Measurements from ENCODE around the gene DHDH. TPM values are rescaled to one million over a fixed set of nuclear protein-coding genes. Genes with fewer than 3 reads are reported as not detected.

Gene DHDH
- polyA plus RNA-seq, 3 donors = 4.6 to 7.4 (median 5.9) TPM

DNA sequence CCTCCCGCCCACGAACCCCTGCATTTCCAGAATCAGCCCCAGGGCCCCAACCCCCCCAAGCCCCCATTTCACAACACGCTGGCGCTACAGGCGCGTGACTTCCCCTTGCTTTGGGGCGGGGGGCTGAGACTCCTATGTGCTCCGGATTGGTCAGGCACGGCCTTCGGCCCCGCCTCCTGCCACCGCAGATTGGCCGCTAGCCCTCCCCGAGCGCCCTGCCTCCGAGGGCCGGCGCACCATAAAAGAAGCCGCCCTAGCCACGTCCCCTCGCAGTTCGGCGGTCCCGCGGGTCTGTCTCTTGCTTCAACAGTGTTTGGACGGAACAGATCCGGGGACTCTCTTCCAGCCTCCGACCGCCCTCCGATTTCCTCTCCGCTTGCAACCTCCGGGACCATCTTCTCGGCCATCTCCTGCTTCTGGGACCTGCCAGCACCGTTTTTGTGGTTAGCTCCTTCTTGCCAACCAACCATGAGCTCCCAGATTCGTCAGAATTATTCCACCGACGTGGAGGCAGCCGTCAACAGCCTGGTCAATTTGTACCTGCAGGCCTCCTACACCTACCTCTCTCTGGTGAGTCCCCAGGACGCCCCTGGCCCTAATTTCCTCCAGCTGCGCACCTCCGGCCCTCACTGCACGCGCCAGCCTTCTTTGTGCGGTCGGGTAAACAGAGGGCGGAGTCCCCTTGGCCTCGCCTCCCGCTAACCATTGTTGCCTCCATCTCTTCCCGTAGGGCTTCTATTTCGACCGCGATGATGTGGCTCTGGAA lies 31.7 kb downstream of the DHDH start, which contains the start of gene FTL:
Gene FTL, plus strand, starts transcription at position 270 of the 766 bp plus-strand sequence. Its CDS starts 199 bp downstream, at position 469.
- peak; percentile 80 to 91 (median 86) for DNase-seq (ENCODE audit: low read depth in 3 of 3, low spot score in 2 of 3)

DNA sequence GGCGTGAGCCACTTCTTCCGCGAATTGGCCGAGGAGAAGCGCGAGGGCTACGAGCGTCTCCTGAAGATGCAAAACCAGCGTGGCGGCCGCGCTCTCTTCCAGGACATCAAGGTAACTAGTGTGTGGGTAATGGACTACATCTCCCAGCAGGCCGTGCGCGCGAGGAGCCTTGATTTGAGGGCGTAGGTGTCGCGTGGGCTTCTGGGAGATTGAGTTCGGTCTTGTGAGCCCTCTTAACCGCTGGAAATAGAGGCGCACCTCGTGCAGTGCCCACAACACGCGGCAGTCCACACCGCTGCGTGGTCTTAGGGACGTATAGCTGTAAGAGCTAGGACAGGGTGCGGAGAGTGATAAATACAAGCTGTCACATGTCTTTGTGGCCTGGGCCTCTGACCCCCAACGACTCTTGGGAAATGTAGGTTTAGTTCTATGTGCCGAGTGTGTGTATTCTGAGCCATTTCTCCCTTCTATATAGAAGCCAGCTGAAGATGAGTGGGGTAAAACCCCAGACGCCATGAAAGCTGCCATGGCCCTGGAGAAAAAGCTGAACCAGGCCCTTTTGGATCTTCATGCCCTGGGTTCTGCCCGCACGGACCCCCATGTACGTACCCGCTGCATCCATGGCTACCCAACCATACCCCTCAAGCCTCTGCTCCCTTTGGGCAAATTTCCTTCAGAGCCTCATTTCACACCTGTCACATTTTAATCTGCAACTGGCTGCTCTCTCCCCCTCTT lies 32.5 kb downstream of the DHDH start:
- peak in 2 of 3 donors; percentile 75 to 79 for DNase-seq (ENCODE audit: low read depth in 3 of 3, low spot score in 2 of 3)

DNA sequence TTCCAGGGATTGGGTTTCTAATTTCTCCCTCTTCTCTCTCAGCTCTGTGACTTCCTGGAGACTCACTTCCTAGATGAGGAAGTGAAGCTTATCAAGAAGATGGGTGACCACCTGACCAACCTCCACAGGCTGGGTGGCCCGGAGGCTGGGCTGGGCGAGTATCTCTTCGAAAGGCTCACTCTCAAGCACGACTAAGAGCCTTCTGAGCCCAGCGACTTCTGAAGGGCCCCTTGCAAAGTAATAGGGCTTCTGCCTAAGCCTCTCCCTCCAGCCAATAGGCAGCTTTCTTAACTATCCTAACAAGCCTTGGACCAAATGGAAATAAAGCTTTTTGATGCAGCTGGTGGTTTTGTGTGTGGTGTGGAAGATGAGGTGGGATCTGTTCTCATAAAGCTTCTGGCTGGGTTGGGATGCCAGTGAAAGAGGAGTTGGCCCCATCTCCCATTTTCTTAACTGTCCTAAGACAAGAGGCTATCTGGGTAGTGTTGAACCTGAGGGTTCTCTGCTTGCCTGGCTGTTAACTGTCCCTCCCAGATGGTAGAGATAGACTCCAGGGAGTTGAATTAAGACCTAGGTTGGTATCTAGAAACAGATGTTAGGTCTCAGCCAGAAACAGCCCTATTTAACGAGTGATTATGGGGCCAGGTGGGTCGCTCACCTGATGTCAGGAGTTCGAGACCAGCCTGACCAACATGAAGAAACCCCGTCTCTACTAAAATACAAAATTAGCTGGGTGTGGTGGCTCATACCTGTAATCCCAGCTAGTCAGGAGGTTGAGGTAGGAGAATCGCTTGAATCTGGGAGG lies 33.2 kb downstream of the DHDH start:
- DNase-seq (ENCODE audit: low read depth in 3 of 3, low spot score in 2 of 3) = no peak

DNA sequence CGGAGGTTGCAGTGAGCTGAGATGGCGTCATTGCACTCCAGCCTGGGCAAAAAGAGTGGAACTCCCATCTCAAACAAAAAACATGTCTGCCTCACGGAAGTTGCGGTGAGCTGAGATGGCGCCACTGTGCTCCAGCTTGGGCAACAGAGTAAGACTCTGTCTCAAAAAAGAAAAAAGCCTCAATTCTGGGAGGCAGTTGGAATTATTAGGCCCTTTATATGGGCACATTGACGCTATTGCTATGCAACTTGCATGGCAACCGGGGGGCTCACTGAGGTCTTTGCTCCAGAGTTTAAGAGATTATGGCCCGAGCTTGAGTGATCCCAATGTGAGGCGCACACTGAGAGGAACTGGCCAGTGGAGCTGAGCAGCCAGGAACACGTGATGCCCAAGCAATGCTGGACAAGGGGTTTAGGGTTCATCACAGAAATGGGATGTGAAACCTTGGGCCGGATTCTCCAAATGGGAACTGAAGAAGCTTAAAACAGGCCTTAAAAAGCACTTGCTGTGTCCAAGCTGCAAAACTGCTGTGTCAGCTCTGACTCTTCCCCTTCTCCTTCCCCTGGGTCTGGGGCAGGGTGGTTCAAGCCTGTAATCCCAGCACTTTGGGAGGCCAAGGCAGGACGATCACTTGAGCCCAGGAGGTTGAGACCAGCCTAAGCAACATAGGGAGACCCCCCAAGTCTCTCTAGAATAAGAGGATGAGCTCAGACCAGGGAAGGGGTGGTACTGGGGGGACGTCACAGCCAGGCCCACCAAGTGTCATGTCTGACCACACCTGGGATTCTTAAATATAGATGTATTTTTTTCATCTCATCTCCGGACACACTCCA lies 34.1 kb downstream of the DHDH start:
- DNase-seq (ENCODE audit: low read depth in 3 of 3, low spot score in 2 of 3) = no peak

DNA sequence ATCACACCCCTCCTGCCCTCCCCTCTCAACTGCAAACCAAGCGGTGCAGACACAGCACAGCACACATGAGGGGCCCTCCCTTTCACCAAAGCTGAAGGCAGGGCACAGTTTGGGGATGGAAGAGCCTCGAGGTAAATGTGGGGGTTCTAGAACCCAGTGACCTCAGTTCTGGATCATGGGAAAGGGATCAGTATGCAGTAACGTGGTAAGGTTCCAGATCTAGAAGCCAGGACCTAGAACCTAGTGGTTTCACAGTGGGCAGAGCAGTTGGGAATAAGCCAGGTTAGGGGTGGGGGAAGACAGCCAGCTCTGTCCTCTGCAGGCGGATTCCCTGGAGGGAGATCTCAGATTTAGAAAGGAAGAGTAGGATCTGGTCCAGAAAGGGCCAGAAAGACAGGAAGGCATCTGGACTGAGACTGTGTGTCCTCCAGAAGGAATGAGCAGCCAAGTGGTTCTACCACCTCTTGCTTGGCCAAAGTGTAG lies 34.7 kb downstream of the DHDH start:
- DNase-seq (ENCODE audit: low read depth in 3 of 3, low spot score in 2 of 3) = no peak

DNA sequence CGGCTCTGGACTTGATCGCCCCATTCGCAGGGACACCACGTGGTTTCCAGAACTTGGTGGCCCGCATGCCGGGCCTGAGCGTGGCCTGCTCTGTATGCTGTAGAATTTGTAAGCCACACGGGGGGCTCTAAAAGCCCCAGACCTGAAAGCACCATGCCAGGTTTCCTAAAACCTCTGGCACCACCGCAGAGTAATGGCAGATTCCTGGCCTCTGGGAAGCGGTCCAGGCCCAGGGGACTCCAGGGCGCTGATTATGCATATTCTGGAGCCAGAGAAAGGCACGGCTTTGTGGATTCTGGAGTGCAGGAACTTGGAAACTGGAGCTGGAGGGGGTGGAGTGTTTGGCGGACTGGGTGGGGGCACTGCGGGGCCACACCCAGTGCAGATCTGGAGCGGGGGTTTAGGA lies 35.3 kb downstream of the DHDH start:
- DNase-seq (ENCODE audit: low read depth in 3 of 3, low spot score in 2 of 3) = no peak

DNA sequence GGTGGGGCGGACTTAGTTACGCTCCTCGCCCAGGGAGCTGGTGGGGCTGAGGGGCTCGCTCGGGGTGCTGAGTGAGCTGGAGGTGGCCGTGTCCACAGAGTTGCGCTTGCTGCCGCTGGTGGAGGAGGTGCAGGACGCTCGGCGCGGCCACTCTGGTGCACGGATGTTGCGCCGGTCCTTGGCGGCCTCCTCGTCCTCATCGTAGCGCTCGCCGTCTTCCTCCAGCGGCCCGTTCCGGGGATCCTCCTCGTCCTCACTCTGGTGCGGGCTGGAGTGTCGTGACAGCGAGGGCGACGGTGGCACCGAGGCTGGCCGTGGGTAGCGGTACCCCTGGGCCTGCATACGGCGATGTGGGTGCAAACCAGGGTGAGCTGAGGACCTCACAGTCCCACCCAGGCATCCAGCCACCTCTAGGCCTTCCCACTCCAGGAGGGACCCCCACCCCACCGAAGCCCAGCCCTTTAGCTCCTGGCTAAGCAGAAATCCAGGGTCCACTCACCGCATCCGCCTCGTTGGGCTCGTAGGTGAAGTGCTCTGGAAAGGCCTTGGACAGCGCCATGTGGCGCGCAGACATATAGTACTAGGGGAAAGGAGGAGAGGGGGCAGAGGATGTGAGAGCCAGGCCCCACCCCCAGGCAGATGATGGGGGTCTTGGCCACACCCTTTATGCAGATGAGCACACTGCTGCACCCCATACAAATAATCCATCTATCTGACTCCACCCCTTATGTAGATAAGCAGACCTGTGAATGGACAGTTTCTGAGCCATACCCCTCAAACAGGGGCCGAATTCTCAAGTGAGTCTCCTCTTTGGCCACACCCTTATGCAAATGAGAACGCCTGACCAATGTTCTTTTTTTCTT lies 36.0 kb downstream of the DHDH start:
- DNase-seq (ENCODE audit: low read depth in 3 of 3, low spot score in 2 of 3) = no peak

DNA sequence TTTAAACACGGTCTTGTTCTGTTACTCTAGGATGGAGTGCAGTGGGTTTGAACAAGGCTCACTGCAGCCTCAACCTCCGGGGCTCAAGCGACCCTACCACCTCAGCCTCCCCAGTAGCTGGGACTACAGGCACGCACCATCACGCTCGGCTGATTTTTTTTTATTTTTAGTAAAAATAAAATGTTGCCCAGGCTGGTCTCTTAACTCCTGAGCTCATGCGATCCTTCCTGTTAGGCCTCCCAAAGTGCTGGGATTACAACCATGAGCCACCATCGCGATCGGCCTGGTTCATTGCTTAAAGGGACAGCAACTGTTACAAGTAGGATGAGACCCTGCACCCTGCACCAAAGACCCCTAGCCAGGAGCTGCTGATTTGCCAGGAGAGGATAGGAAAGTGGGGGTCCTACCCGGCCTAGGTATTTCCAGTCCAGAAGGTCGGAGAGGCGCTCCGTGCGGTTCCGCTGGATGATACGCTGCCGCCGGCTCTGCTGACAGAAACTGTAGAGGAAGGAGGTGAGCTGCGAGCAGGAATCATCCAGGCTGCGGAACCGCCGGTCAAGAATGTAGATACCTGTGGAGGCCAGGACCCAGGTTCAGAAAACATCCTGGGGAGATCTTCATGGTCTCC lies 36.8 kb downstream of the DHDH start:
- DNase-seq (ENCODE audit: low read depth in 3 of 3, low spot score in 2 of 3) = no peak

DNA sequence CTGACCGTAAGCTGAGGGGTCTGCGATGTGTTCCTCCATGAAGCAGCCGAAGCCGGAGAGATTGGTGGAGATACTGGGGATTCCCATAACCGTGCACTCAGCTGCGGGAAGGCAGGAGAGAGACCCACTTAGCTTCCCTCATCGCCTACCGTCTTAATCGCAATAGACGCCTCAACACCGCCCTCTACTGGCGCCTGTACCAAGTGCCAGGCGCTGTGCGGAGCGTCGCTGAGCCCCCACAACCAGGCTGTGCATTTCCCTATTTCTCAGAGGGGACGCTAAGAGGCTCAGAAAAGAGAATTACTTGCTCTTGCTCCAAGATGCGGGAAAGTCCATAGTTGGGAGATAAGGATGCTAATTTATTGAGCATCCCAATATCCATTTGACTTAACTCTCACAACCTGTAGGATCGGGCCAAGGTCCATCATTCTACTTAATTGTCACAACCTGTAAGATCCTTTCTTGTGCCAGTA lies 37.5 kb downstream of the DHDH start:
- DNase-seq (ENCODE audit: low read depth in 3 of 3, low spot score in 2 of 3) = no peak

DNA sequence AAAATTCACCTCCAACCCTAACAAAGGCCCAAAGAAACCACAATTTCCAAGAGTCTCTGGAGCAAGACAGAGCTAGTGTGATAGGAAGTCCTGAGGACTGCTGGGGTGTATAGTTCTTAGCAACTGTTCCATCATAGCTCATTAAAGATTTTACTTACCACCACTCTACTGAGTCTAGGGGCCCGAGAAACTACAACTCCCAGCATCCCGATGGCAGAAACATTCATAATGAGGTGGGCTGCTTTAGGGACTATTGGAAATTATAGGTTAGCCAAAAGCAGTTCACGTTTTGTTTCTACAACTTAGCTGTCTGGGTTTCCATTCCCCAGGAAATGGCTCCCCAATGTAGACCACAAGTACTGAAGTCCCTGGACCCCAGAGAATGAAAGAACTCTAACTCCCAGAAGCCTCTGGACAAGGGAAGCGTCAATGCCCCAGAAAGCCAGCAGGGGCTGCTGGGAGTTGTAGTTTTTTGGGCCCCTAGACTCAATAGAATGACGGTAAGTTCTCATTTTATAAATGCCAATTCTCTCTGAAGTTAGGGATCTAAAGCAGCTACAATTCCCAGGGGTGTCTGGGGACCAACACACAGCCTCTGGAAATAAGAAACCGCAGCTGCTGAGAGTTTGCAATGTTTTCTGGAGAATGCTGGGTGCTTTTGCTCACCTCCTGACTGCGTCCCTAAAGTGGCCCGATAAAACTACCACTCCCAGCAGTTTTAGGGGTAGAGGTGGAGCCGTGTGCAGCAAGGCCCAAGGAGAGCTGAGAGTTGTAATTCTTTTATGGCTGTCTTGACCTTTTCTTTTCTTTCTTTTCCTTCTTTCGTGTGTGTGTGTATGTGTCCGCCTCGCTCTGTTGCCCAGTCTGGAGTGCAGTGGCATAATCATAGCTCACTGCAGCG lies 42.7 kb downstream of the DHDH start:
- no peak for DNase-seq (ENCODE audit: low read depth in 3 of 3, low spot score in 2 of 3)

DNA sequence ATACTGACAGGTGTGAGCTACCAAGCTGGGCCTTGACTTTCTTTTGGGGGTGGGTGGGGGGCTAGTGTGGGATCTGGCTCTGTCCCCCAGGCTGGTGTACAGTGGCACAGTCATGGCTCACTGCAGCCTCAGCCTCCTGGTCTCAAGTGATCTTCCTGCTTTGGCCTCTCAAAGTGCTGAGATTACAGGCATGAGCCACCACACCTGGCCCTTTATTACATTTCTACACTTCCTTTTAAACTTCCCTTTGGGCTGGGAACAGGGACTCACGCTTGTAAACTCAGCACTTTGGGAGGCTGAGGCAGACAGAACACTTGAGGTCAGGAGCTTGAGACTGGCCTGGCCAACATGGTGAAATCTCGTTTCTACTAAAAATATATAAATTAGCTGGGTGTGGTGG lies 43.6 kb downstream of the DHDH start:
- DNase-seq (ENCODE audit: low read depth in 3 of 3, low spot score in 2 of 3) = no peak

DNA sequence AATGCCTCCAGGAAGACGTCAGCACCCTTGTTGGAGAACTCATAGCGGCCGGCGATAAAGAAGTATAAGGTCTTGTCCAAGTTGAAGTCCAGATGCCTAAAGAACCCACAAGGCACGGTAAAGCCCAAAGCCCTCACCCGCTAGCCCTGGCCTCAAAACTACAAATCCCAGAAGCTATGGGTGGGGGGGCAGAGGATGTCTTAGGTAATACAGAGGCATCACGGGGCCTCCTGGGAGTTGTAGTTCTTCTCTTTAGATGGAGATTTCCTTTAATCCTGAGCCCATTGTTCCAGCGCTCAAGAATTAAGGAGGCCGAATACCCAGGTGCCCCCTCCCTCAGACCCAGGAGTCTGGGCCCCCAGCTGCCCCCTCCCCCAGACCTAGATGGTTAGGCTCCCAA lies 48.8 kb downstream of the DHDH start:
- DNase-seq (ENCODE audit: low read depth in 3 of 3, low spot score in 2 of 3) = no peak

DNA sequence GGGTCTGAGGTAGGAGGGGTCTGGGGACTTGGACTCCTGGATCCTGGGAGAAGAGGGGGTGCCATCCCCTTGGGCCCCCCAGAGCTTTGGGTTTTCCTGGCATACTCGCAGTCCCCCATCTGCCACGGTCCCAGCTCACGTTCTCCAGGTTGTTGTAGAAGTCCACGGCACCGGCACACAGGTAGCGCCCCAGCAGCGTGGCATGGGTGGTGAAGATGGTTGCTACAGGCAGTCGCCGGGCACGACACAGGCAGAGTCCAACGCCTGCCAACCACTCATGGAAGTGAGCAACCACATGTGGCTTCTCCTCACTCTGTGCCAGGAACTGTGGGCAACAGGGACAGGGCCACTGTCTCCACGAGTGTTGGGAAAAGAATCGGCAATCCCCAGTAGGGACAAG lies 52.2 kb downstream of the DHDH start:
- DNase-seq (ENCODE audit: low read depth in 3 of 3, low spot score in 2 of 3) = no peak

DNA sequence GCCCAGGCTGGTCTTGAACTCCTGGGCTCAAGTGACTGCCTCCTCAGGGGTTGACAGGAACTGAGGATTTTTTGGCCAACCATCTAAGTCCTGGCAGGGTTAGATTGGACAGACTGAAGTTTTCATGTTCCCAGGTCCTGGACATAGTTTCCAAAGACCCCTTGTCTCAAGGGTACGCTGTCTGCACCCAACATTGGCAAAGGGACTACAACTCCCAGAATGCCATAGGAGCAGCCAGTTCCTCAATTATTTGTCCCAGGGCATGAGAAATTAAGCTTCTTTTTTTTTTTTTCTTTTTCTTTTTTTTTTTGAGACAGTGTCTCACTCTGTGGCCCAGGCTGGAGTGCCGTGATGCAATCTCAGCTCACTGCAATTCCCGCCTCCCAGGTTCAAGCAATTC lies 52.7 kb downstream of the DHDH start:
- DNase-seq (ENCODE audit: low read depth in 3 of 3, low spot score in 2 of 3) = no peak

DNA sequence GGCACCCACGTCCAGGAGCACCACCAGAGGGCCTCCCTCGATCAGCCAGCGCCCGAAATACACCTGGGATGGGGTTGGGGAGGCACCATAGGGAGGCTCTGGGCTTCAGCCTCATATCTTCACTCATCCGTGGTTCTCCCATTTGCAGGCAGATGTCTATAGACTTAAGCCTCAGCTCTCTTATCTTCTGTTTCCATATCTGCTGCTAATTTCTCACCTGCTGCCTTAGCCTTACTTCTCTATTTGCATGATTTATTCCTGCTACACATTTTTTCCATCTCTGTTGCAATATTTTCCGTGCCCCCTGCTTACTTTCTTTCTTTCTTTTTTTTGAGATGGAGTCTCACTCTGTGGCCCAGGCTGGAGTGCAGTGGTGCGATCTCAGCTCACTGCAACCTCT lies 53.8 kb downstream of the DHDH start:
- DNase-seq (ENCODE audit: low read depth in 3 of 3, low spot score in 2 of 3) = no peak

DNA sequence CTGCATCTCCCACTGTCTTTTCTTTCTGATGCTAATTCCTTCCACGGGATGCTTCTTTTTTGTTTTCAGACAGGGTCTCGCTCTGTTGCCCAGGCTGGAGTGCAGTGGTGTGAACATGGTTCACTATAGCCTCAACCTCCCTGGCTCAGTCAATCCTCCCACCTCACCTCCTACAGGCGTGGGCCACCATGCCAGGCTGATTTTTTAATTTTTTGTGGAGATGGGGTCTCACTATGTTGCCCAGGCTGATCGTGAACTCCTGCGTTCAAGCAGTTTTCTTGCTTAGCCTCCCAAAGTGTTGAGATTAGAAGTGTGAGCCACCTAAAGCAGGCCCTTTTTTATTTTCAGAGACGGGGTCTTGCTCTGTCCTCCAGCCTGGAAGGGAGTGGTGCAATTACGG lies 54.8 kb downstream of the DHDH start:
- no peak for DNase-seq (ENCODE audit: low read depth in 3 of 3, low spot score in 2 of 3)

DNA sequence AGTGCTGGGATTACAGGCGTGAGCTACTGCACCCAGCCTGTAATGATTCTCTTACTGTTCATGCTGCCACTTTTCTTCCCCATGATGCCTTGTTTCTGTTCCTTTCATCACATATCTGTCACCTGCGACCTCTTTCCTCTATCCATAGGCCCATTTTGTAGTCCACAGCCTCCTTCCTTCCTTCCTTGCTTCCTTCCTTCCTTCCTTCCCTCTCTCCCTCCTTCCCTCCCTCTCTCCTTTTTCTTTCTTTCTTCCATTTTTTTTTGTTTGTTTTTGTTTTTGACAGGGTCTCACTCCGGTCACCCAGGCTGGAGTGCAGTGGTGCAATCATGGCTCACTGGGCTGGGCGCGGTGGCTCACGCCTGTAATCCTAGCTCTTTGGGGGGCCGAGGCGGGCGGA lies 55.4 kb downstream of the DHDH start:
- DNase-seq (ENCODE audit: low read depth in 3 of 3, low spot score in 2 of 3) = no peak

All from right renal cortex interstitium (tissue), 3 donors.